GM06990 (cell line): ENCODE measurements around the gene SPTBN1.

Experiments
- DNase-seq: peaks from one replicate; pipeline ENCODE4 v3.0.0-alpha.2; 2011; ENCODE audit not compliant: insufficient read length; ENCODE audit errors: extremely low read depth
- H3K27me3 ChIP-seq: replicated peaks from 2 replicates; pipeline ENCODE4 v1.6.0; 2011; ENCODE audit warnings: low read length; ENCODE audit not compliant: control insufficient read depth, insufficient read depth
- H3K36me3 ChIP-seq: 2 replicates; pipeline ENCODE4 v1.5.1; 2011; ENCODE audit warnings: low read length; ENCODE audit not compliant: control insufficient read depth, insufficient read depth
- H3K4me3 ChIP-seq: replicated peaks from 2 replicates; pipeline ENCODE4 v1.5.1; 2011; ENCODE audit warnings: low read depth, mild to moderate bottlenecking, control low read depth, low read length
- TF ChIP-seq, protein P1 (sequence below): IDR thresholded peaks from 2 replicates; pipeline ENCODE4 v1.5.1; 2011; ENCODE audit warnings: low read length, control low read depth, mild to moderate bottlenecking, inconsistent platforms; ENCODE audit not compliant: insufficient read depth, poor library complexity, severe bottlenecking

The SPTBN1 gene

DNA sequence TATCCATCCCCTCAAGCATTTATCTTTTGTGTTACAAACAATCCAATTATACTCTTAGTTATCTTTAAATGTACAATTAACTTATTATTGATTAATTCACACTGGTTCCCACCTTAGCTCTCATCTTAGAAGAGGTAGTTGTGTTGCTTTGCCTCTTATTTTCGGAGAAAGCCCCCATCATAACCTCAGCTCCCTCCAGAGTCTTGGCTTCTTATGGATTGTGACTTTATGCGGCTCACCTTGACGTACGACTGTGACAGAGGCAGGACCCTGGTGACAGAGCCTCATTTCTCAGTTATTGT is 132.9 kb downstream of the SPTBN1 start:
- DNase-seq = no peak
- Histone ChIP-seq H3K4me3 (no peak overlapping the region), H3K36me3 (peaks cover 3% of the 10 kb centered on the region), H3K27me3 (no peaks in the 10 kb centered on the region)
- TF ChIP-seq, protein P1, sequence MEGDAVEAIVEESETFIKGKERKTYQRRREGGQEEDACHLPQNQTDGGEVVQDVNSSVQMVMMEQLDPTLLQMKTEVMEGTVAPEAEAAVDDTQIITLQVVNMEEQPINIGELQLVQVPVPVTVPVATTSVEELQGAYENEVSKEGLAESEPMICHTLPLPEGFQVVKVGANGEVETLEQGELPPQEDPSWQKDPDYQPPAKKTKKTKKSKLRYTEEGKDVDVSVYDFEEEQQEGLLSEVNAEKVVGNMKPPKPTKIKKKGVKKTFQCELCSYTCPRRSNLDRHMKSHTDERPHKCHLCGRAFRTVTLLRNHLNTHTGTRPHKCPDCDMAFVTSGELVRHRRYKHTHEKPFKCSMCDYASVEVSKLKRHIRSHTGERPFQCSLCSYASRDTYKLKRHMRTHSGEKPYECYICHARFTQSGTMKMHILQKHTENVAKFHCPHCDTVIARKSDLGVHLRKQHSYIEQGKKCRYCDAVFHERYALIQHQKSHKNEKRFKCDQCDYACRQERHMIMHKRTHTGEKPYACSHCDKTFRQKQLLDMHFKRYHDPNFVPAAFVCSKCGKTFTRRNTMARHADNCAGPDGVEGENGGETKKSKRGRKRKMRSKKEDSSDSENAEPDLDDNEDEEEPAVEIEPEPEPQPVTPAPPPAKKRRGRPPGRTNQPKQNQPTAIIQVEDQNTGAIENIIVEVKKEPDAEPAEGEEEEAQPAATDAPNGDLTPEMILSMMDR = no peak

DNA sequence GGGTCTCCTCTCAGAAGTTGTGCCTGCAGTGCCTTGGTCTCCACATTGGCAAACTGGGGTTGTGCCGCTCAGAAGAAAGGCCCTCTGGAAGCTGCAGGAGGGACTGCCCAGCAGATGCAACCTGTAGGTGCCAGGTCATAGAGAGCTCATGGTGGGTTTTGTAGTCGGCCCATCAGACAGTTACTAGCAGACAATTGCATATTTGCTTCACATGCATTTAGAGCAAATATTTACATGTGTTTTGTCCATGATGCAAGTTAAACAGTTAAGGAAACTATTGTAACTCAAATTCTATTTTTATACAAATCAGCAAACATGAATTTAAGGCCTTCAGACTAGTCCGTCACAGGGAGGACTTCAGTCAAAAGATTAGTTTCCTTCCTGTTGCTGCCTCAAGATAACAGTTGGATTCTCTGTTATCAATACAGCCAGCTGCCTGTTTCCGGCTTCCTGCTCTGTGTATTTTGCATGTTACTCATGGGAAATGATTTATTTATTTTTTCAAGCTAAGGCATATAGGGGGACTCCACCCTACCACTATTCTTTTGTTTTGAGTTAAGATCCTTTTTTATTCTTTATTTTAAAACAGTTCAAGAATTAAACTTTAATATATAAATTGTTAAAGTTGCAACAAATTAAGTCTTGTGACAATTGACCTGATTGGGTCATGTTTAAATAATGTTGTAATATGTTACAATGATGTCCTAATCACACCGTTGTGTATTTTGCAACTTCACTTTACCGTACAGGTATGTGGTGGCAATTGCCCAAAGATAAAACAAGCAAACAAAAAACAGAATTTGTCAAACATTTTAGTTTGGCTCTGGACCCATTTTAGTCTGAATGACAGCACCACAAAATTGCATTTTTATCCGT is 133.5 kb downstream of the SPTBN1 start:
- Histone ChIP-seq H3K4me3 (no peak overlapping the region), H3K27me3 (no peaks in the 10 kb centered on the region), H3K36me3 (peaks cover 3% of the 10 kb centered on the region)
- TF ChIP-seq, protein P1 = no peak
- no peak for DNase-seq

DNA sequence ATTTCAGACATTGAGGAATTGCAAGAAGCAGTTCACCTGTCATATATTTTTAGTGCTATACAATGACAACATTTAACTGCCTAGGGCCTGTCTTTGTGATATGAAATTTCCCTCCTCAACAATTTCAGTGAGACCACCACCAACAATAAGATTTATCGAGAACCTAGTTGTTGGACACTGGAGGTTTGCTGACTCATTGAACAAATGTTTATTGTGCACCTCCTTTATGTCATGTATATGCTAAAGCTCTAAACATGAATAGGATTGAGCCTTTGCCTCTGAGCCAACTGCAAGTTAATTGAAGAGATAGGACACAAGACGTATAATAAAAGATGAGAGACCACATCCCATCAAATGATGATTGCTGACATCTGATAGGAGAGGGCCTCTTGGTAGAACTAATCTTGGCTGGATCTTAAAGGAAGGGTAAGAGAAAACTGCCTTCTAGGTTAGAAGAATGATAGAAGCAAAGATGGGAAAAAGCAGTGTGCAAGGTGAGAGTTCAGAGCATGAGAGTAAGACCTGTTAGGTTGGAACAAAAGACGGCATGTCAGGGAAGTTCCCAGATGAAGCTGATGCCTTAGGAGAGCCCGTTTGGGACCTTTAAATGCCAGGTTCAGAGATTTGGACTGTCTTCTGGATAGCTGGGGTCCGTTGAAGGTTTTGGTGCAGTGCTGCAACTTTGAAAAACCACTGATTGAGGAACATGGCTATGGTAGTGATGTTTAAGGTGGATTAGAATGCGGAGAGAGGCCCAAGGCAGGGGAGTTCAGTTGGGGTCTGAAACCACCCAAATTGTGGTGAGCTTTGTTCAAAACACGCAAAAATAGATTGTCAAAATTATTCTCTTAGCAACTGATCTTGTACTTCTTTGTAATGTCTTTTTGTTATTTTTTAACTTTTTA is 134.3 kb downstream of the SPTBN1 start:
- H3K4me3 ChIP-seq = no peak overlapping the region
- no peak for DNase-seq
- peaks cover 3% of the 10 kb centered on the region for H3K36me3 ChIP-seq
- H3K27me3 ChIP-seq = no peaks in the 10 kb centered on the region
- TF ChIP-seq, protein P1 = no peak

DNA sequence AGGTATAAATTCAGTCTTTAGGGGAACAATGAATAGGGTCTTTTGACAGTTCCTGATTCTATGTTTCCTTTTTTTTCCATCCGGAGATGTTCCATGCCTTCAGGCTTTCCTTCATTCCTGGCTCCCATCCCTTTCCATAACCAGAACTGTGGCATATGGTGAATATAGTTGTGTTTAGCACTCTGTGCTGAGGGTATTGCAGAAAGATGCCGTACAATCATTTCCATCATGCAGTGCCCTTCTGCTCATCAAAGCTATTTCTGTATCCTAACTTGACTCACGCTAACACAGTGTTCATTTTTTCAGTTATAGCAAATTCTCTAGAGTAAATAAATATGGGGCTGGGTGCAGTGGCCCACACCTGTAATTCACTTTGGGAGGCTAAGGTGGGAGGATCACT is 135.4 kb downstream of the SPTBN1 start:
- H3K4me3 ChIP-seq = no peak overlapping the region
- no peaks in the 10 kb centered on the region for H3K27me3 ChIP-seq
- TF ChIP-seq, protein P1 = no peak
- DNase-seq = no peak
- H3K36me3 ChIP-seq = peaks cover 3% of the 10 kb centered on the region

DNA sequence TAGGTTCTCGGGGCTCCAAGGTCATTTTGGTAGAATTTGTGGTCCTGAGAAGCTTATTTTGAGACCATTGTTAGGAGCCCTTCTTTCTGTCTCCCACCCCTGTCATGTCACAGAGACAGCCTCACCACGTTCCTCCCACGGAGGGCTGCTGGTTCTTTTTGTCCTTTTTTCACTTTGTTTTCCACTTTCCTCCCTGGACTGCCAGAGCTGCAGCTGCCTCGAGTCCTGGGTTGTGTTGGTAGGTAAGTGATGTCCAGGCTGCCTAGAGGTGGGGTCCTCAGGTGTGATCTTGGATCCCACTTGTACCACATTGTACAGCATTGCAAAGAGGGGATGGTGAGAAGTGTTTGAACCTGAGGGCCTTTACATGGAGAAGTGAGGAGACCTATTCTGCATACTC is 137.1 kb downstream of the SPTBN1 start:
- TF ChIP-seq, protein P1 = no peak
- Histone ChIP-seq H3K27me3 (no peaks in the 10 kb centered on the region), H3K36me3 (peaks cover 3% of the 10 kb centered on the region), H3K4me3 (no peak overlapping the region)
- no peak for DNase-seq
